HG02852 (cell line): Measurements from ENCODE around the gene RGCC.
"Not testable (repeated sequence)": the region's sequence is repeated elsewhere in the genome, so short reads cannot be mapped to it uniquely, and the experiment has no call there.

Source experiments
- ATAC-seq: cut with Tn5 transposase; IDR thresholded peaks from one replicate; pipeline ENCODE4 v1.9.1; 2021; ENCODE audit warnings: mild to moderate bottlenecking, moderate library complexity; ENCODE audit not compliant: unreplicated experiment

RGCC gene

GRCh38 chr13:41456768-41457588, at the start of gene RGCC:
Gene RGCC (plus strand): TSS chr13:41457550. CDS start chr13:41457708, 158 bp downstream.
- peak; percentile 68 for ATAC-seq

GRCh38 chr13:41408121-41408520, 49.2 kb upstream of the RGCC start:
- no peak for ATAC-seq

GRCh38 chr13:41408746-41409145, 48.6 kb upstream of the RGCC start:
- no peak for ATAC-seq

- no peak for ATAC-seq
These were observed 47.7 kb upstream of the RGCC start for GRCh38 chr13:41409611-41410010.

GRCh38 chr13:41411060-41411459, 46.3 kb upstream of the RGCC start:
- no peak for ATAC-seq

GRCh38 chr13:41411522-41411921, 45.8 kb upstream of the RGCC start:
- no peak for ATAC-seq

GRCh38 chr13:41413872-41414271, 43.5 kb upstream of the RGCC start:
- no peak for ATAC-seq

GRCh38 chr13:41416276-41416675, 41.1 kb upstream of the RGCC start:
- no peak for ATAC-seq

- ATAC-seq = no peak
These were observed 39.3 kb upstream of the RGCC start for GRCh38 chr13:41418027-41418426.

GRCh38 chr13:41418731-41419130, 38.6 kb upstream of the RGCC start:
- ATAC-seq = no peak

GRCh38 chr13:41419206-41419605, 38.1 kb upstream of the RGCC start:
- ATAC-seq = no peak

- ATAC-seq = no peak
These were observed 37.2 kb upstream of the RGCC start for GRCh38 chr13:41420146-41420545.

- ATAC-seq = not testable (repeated sequence)
These were observed 36.0 kb upstream of the RGCC start for GRCh38 chr13:41421330-41421729.

GRCh38 chr13:41421983-41422382, 35.4 kb upstream of the RGCC start:
- ATAC-seq = not testable (repeated sequence)

- ATAC-seq = not testable (repeated sequence)
These were observed 34.1 kb upstream of the RGCC start for GRCh38 chr13:41423259-41423658.

- ATAC-seq = not testable (repeated sequence)
These were observed 32.7 kb upstream of the RGCC start for GRCh38 chr13:41424675-41425074.

GRCh38 chr13:41426047-41426446, 31.3 kb upstream of the RGCC start:
- no peak for ATAC-seq

GRCh38 chr13:41427666-41428065, 29.7 kb upstream of the RGCC start:
- ATAC-seq = no peak

- no peak for ATAC-seq
These were observed 29.2 kb upstream of the RGCC start for GRCh38 chr13:41428155-41428554.

- not testable (repeated sequence) for ATAC-seq
These were observed 23.3 kb upstream of the RGCC start for GRCh38 chr13:41434030-41434429.

GRCh38 chr13:41434831-41435520, 22.4 kb upstream of the RGCC start:
- ATAC-seq = no peak

GRCh38 chr13:41443969-41444368, 13.4 kb upstream of the RGCC start:
- ATAC-seq = no peak
